Measurements from ENCODE around the gene FOXP1.
"Not testable (repeated sequence)": the region's sequence is repeated elsewhere in the genome, so short reads cannot be mapped to it uniquely, and the experiment has no call there.

The FOXP1 gene

GRCh38 chr3:71330505-71330904 is 253.0 kb downstream of the FOXP1 start:
- DNase-seq (ENCODE audit: extremely low read depth, insufficient read length): no peak
- Histone ChIP-seq H3K4me3 (replicated peaks; ENCODE audit: low read depth, low read length) (no peak overlapping the region), H3K36me3 (ENCODE audit: control insufficient read depth, insufficient read depth, low read length) (no peaks in the 10 kb centered on the region), H3K27me3 (replicated peaks; ENCODE audit: control insufficient read depth, insufficient read depth, low read length) (no peaks in the 10 kb centered on the region)
- TF ChIP-seq CTCF (IDR thresholded peaks at IDR 0.05; ENCODE audit: insufficient read depth, low read length, poor library complexity, severe bottlenecking): no peak

- H3K36me3 ChIP-seq (ENCODE audit: control insufficient read depth, insufficient read depth, low read length): no peaks in the 10 kb centered on the region
- TF ChIP-seq CTCF (IDR thresholded peaks at IDR 0.05; ENCODE audit: insufficient read depth, low read length, poor library complexity, severe bottlenecking): no peak
- DNase-seq (ENCODE audit: extremely low read depth, insufficient read length): no peak
- H3K4me3 ChIP-seq (replicated peaks; ENCODE audit: low read depth, low read length): no peak overlapping the region
- no peaks in the 10 kb centered on the region for H3K27me3 ChIP-seq (replicated peaks; ENCODE audit: control insufficient read depth, insufficient read depth, low read length)
Observed at GRCh38 chr3:71329817-71330216, 253.7 kb downstream of the FOXP1 start.

- H3K27me3 ChIP-seq (replicated peaks; ENCODE audit: control insufficient read depth, insufficient read depth, low read length): no peaks in the 10 kb centered on the region
- no peak for DNase-seq (ENCODE audit: extremely low read depth, insufficient read length)
Observed at GRCh38 chr3:71328926-71329325, 254.6 kb downstream of the FOXP1 start.

GRCh38 chr3:71327936-71328335 is 255.6 kb downstream of the FOXP1 start:
- Histone ChIP-seq H3K36me3 (ENCODE audit: control insufficient read depth, insufficient read depth, low read length) (no peaks in the 10 kb centered on the region), H3K27me3 (replicated peaks; ENCODE audit: control insufficient read depth, insufficient read depth, low read length) (no peaks in the 10 kb centered on the region), H3K4me3 (replicated peaks; ENCODE audit: low read depth, low read length) (no peak overlapping the region)
- no peak for DNase-seq (ENCODE audit: extremely low read depth, insufficient read length)
- TF ChIP-seq CTCF (IDR thresholded peaks at IDR 0.05; ENCODE audit: insufficient read depth, low read length, poor library complexity, severe bottlenecking): no peak

More at GRCh38 chr3:71328926-71329325, 254.6 kb downstream of the FOXP1 start:
- no peak for TF ChIP-seq CTCF (IDR thresholded peaks at IDR 0.05; ENCODE audit: insufficient read depth, low read length, poor library complexity, severe bottlenecking)
- Histone ChIP-seq H3K36me3 (ENCODE audit: control insufficient read depth, insufficient read depth, low read length) (no peaks in the 10 kb centered on the region), H3K4me3 (replicated peaks; ENCODE audit: low read depth, low read length) (no peak overlapping the region)

GRCh38 chr3:71325715-71326114 is 257.8 kb downstream of the FOXP1 start:
- H3K27me3 ChIP-seq (replicated peaks; ENCODE audit: control insufficient read depth, insufficient read depth, low read length): no peaks in the 10 kb centered on the region
- DNase-seq (ENCODE audit: extremely low read depth, insufficient read length): no peak
- H3K36me3 ChIP-seq (ENCODE audit: control insufficient read depth, insufficient read depth, low read length): no peaks in the 10 kb centered on the region
- TF ChIP-seq CTCF (IDR thresholded peaks at IDR 0.05; ENCODE audit: insufficient read depth, low read length, poor library complexity, severe bottlenecking): no peak
- H3K4me3 ChIP-seq (replicated peaks; ENCODE audit: low read depth, low read length): no peak overlapping the region

GRCh38 chr3:71324224-71324623 is 259.3 kb downstream of the FOXP1 start:
- not testable (repeated sequence) for H3K4me3 ChIP-seq (replicated peaks; ENCODE audit: low read depth, low read length); H3K27me3 ChIP-seq (replicated peaks; ENCODE audit: control insufficient read depth, insufficient read depth, low read length); DNase-seq (ENCODE audit: extremely low read depth, insufficient read length); H3K36me3 ChIP-seq (ENCODE audit: control insufficient read depth, insufficient read depth, low read length)
